Embryonic facial prominence (tissue), 1 donor: ENCODE measurements around the gene GTPBP3.

ENCODE experiments used
- DNase-seq: peaks from one replicate; pipeline ENCODE4 v3.0.0-alpha.2; 2016; ENCODE audit errors: extremely low spot score

GTPBP3 gene

DNA sequence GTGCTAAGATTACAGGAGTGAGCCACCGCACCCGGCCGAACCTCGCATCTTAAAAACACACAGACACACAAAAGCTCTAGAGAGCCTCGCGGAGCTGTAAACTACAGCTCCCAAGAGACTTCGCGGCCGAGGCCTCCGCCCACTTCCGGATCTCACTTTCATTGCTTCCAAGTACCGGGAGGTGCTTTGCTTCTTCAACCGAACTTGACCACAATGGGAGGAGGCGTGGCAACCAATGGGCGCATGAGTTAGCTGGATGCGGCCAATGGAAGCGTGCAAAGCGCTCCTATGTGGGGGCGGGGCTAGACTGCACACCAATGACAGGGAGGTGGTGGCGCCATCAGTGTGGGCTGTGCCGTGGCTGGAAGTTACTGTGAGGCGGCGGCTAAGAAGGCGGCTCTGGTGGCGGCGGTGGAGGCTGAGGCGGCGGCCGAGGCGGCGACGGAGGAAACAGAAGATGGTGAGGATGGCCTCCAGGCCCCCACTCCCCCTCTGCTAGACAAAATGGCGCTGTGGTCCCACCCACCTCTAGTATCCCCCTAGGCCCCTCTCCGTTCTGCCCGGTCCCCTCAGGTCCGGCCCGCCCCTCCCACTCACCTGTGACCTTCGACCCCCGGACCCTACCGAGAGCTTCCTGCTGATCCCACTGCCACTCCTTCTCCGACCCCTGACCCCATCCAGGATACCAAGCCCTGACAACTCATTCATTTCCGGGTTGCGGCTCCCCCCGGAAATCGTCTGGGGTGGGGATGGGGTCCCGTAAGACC lies 28.0 kb upstream of the GTPBP3 start, which contains the start of gene DDA1:
Gene DDA1, plus strand, starts transcription at position 366 of the 767 bp plus-strand sequence. Its CDS starts 92 bp downstream, at position 458.
- DNase-seq: peak; percentile 99

GRCh38 chr19:17309965-17310461 lies 27.3 kb upstream of the GTPBP3 start:
- DNase-seq: no peak

DNA sequence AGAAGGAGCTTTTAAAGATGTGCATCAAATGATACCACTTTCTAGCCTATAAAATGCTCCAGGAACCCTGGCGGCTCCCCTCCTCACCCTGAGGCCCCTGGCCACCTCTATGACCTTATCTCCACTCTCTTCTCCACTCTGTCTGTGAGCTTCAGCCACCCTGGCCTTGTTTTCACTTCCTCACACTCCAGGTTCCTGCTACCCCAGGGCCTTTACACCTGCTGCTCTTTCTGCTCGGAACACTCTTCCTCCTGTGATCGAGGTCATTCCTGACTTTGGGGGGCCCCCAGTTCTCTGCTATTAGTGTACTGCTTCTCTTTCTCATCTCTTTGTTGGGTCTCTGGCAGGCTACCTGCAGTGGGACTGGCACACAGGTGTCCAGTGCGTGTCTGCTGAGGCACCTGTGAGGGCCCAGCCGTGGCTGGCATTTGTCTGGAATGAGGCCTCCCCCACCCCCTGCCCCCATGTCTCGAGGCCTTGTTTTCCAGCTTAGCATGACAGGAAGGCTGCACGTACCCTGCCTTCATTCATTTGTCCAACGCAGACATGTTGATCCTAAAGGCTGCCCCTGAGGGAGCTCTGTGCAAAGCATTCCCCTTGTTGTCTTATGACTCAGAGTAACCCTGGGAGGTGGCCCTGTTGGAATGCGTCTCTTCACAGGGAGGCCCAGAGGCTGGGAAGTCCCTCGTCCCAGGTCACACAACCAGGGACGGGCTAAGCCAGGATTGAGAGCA lies 25.7 kb upstream of the GTPBP3 start:
- no peak for DNase-seq

DNA sequence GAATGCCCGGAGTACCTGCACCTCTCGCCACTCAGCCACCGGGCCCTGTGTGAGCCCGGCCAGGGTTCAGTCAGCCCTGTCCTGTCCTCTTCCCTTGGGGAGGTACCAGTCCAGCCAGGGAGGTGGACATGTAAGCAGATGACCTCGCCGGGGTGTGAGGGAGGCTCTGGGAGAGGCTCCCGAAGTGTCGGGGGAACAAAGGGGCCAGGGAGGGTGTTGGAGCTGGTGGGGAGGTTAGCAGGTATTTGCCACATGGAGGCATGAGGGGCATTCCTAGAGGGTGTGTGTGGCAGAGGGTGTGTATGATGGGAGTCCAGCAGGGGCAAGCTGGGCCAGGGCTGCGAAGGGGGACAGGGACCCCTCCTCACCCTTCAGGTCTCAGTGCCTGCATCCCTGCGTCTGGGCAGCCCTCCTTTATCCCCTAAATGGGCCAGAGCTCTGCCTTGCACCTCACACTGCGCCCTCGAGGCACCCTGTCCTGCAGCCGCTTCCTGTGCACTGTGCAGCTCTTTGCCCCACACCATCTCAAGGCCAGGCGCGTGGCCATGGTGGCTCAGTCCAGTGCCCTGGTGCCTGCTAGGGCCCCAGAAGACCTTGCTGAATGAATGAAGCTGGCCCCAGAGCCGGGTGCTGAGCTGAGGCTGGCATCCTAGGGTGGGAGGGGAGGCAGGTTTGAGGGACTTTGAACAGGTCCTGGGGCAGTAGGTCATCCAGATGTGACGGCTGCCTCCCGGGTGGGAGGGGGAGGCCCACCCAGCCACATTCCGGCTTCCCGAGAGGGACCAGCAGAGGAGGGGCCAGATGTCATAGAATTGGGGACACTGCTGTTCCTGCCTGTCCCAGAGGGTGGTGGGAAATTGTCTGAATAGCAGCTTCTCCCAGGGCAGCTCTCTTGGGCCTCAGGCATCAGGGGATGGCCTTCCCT lies 24.9 kb upstream of the GTPBP3 start:
- DNase-seq: no peak

- no peak for DNase-seq
Observed at GRCh38 chr19:17314007-17314593, 23.3 kb upstream of the GTPBP3 start.

GRCh38 chr19:17318966-17319365 lies 18.4 kb upstream of the GTPBP3 start:
- no peak for DNase-seq

- DNase-seq: no peak
Observed at GRCh38 chr19:17319473-17320238, 17.7 kb upstream of the GTPBP3 start.

- DNase-seq: no peak
Observed at GRCh38 chr19:17320435-17320834, 16.9 kb upstream of the GTPBP3 start.

DNA sequence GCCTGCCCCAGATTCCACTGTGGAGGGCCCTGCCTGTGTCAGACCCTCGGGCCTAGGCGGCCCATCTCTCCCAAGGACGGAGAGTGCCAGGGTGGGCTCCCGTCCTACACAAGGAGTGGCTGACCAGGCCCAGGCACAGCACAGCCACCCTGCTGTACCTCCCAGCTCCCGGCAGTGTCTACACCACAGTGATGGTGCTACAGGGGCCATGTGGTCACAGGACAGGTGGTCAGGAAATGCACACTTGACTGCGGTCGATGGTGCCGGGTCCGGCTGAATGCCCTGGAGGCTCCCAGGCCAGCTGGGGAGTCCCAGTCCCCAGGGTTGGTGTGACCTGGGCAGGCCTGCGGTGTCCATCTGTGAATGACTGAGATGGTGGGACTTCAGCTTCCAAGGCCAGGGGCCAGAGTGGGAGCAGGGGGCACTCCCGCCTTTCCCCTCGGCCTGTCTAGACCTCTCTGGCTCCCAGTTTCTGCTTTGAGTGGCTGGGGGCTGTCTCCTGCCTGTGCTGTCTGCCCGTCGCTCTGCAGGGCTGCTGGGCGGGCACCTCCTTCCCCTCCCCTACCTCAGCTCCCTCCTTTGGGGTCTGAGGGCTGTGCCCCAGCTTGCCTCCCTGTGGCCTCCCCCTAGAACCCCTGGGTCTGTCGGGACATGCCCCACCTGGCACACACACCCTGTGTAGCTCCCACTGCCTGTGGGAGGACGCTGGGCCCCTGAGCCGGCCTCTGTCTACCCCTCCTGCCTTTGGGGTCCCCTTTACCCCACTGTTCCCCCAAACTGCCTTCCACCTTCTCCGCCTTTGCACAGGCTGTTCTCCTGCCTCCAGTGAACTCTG lies 15.5 kb upstream of the GTPBP3 start:
- no peak for DNase-seq

DNA sequence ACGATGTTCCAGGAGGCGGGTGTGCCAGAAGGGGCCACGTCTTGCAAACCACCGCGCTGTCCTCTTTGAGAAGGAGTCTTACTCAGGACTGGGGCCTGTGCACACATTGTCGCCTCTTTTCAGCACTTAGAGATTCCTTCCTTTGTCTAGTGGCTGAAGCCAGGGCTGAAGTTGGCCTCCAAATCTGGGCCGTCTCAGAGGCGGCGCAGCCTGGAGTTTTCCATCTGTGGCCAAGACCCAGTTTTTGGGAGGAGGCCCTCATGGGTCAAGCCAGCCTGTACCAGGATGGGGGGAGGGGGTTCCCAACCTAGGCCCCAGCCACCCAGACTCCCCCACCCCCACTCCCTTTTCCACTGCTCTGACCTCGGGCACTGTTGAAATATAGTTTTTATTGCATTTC lies 14.5 kb upstream of the GTPBP3 start:
- DNase-seq: no peak

DNA sequence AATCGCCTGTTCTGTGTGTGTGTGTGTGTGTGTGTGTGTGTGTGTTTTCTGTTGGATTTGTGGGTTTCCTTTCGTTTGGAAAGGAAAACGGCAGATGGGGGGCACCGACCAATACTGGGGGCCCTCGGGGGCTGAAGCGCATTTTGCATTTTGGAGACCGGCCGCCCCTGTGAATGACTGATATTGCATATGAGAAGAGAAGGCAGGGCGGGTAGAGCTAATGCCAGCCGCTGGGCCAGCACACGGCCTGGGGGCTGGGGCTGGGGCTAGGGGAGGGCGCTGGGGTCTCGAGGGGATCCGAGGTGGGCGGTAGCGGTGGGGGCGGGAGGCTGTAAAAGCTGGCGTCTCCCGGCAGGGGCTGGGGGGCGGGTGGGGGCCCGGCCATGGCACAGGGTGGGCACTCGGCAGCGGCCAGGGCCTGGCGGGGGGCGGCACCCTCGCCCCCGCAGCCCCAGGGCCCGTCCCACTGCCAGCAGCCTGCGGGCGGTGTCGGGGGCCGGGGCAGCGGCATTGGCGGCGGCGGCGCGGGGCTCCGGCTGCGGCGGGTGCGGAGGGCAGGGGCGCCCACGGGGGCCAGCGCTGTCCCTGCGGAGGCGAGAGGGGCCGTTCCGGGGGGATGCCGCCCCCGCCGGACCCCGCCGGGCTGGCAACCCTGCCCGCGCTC lies 13.9 kb upstream of the GTPBP3 start:
- no peak for DNase-seq

GRCh38 chr19:17323964-17324332 lies 13.4 kb upstream of the GTPBP3 start:
- DNase-seq: no peak

GRCh38 chr19:17324357-17325114 lies 12.8 kb upstream of the GTPBP3 start:
- no peak for DNase-seq

GRCh38 chr19:17325133-17325532 lies 12.2 kb upstream of the GTPBP3 start:
- no peak for DNase-seq

DNA sequence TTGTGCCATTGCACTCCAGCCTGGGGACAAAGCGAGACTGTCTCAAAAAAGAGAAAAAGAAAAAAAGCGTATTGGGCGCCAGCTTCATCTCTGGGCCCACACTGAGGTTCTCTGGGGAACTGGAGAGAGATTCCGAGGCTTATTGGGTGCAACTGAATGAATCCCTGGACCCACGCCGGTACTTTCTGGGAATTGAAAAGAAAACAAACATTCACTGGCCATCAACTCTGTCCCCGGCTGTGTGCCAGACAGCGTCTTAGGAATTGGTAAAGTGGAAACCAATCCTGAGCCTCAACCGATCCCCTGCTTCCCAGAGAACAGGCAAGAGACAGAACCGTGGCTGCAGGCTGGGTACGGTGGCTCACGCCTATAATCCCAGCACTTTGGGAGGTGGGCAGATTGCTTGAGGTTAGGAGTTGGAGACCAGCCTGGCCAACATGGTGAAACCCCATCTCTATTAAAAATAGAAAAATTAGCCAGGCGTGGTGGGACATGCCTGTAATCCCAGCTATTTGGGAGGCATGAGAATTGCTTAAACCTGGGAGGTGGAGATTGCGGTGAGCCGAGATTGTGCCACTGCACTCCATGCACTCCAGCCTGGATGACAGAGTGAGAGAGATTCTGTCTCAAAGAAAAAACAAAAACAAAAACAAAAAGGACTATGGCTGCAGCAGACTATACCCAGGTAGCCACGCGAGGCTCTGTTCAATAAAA lies 11.3 kb upstream of the GTPBP3 start:
- no peak for DNase-seq

DNA sequence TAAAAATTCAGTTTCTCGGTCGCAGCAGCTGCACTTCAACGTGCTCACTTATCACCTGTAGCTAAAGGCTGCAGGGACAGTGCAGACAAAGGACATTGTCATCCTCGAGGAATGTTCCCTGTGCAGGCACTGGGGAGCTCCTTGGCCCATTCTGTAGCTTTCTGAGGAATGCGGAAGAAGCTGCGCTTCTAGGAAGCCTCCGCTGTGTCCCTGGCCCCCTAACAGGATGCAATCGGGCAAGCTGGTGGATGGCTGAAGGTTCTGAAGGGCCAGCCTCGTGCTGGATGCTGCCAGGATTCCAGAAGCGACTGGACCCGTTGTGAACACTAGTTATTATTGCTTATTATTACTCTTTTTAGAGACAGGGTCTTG lies 10.8 kb upstream of the GTPBP3 start:
- DNase-seq: no peak

DNA sequence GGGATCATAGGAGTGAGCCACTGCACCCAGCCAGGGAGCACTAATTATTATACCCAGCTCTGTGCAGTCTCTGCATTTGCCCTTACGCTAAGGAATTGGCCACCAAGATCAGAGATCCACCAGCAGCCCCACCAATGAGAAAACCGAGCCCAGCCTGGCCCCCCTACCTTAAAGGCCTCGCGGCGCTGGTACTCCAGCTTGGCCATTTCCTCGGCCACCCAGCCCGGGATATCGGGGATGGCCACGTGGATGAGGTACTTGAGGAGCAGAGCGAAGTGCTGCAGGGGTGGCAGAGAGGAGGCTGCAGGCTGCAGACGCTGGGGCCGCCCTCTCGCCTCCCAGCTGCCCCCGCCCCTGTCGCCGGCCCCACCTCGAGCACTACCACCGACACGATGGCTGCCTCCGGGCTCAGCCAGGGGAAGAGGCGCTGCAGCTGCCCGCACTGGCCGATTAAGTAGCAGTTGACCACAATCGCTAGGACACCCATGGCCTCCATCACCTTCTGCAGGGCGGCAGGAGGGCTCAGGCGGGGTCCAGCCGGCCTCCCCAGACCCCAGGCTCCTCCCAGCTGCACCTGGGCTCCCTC lies 10.2 kb upstream of the GTPBP3 start:
- no peak for DNase-seq
